ENCODE measurements around the gene TCF20.
A peak's percentile ranks its signal among the peaks of the same experiment; 100 is the strongest.

The TCF20 gene

DNA sequence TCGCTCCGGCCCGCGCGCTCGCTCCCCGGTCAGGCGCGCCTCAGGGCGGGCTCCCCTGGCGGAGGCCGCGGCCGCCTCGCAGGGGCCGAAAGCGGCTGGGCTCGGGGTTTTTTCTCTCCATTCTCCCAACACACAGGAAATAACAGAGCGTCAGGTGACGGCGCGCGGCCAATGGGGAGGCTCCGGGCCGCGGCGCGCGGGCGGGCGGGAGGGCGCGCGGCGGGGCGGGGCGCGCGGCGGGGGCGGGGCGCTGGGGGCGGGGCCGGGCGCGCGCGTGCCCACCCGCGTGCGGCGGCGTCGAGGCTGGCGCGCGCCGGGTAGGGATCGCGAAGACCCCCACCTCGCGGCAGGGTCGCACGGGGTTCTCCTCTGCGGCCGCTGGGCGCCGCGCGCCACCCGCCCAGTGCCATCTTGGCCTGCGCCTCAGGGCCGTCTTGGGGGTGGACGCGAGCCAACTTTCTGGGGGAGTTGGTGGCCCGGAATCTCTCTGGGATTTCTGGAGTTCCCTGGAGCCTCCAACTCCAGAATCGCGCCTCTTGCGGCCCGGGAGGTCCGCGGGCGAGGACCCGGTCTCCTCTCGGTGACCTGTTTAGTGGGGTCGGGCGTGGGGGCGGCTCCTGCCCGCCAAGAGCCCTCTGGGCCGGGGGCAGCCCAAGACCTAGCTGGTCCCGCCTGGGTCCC, at the start of gene TCF20:
Gene TCF20 (minus strand): TSS at position 144 of the 681 bp plus-strand sequence. CDS start 55,348 bp downstream, outside the sequence.
- DNase-seq (ENCODE audit: low read depth in 2 of 2) = peak; percentile 46 to 61

GRCh38 chr22:42319386-42319785, 48.9 kb upstream of the TCF20 start:
- DNase-seq (ENCODE audit: low read depth in 2 of 2) = no peak

- no peak for DNase-seq (ENCODE audit: low read depth in 2 of 2)
Observed at GRCh38 chr22:42318967-42319366, 48.5 kb upstream of the TCF20 start.

- DNase-seq (ENCODE audit: low read depth in 2 of 2) = no peak
Observed at GRCh38 chr22:42317691-42318547, 47.5 kb upstream of the TCF20 start.

- DNase-seq (ENCODE audit: low read depth in 2 of 2) = peak; percentile 26 to 33
Observed at GRCh38 chr22:42317008-42317407, 46.6 kb upstream of the TCF20 start.

- no peak for DNase-seq (ENCODE audit: low read depth in 2 of 2)
Observed at GRCh38 chr22:42315392-42315756, 44.9 kb upstream of the TCF20 start.

DNA sequence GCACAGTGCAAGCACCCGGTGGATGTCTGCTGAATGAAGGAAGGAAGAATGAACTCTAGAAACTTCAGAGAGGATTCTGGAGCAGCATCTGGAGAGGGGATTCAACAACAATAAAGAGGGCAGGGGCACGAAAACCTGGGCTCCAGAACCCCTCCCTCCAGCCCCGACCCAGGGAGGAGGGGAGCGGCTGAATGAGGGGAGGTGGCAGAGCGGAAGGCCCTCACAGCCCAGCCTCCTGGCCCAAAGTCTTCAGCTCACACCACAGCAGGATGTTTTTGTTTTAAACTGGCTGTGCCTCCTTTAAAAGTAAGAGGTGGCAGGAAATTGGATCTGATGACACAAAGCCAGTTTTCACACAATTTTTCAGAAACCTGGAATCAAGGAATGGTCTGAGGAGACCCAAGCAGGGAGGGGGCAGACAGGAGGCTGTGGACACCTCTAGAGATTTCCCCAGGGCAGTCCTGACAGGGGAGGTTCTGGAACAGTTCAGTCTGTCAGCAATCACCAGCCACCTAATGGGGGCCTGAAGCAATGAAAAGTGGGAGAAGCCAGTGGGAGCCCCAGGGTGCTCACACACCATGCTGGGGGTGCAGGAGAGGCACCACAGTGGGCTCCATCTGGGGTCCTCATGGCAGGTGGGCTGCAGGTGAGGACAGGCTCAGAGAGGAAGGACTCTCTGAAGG, 44.4 kb upstream of the TCF20 start:
- DNase-seq (ENCODE audit: low read depth in 2 of 2) = no peak

- DNase-seq (ENCODE audit: low read depth in 2 of 2) = no peak
Observed at GRCh38 chr22:42313804-42314581, 43.5 kb upstream of the TCF20 start.

DNA sequence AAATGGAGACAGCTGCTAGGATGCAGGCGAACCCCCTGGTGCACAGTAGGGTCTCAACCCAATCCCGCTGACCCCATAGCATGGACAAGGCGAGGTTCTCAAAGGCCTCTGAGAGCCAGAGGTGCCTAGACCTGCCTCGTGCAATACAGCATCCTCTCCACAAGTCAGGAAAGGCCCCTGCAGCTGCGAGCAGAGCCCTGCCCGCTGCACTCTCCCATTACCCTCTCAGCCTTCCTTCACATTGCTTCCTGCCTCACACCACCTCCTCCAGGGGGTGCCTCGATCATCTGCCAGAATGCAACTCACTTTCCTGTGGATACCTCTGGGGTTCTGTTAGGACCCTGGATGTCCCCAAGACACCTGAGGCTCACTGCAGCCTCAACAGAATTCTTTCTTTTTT, 42.8 kb upstream of the TCF20 start:
- DNase-seq (ENCODE audit: low read depth in 2 of 2) = no peak

GRCh38 chr22:42310291-42311015, 40.0 kb upstream of the TCF20 start:
- no peak for DNase-seq (ENCODE audit: low read depth in 2 of 2)

GRCh38 chr22:42309865-42310264, 39.4 kb upstream of the TCF20 start:
- DNase-seq (ENCODE audit: low read depth in 2 of 2) = no peak

GRCh38 chr22:42308892-42309468, 38.5 kb upstream of the TCF20 start:
- no peak for DNase-seq (ENCODE audit: low read depth in 2 of 2)

DNA sequence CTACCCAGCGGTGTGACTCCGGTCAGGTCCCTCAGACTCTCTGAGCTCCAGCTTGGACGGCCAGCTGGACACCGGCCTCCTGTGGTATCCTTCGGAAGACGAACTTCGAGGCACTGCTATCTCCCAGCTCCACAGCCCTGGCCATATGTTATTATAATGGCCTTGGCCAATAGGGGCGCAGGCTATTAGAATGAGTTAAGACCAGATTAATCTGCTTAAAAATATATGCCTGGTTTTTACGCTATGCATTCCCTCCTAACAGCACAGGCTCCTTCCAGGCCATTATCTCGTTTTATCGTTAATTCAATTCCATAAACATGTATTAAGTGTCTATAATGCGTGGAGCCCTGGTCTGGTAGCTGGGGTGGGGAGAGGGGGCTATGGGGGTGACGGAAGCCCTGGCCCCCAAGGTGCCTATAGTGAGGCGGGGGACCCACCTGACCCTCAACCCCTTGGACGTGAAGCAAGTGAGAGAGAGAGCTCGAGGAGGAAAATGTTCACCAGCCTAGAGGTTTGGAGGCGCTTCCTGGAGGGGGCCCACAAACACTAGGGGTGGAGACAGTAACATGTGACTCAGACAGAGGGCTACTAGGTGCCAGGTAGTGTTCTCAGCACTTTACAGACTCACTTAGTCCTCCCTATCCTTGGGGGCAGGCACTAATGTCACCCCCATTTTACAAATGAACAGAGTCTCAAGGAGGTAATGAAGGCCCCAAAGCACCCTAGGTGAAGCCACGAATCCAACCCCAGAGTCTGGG, 37.5 kb upstream of the TCF20 start:
- DNase-seq (ENCODE audit: low read depth in 2 of 2) = no peak

- no peak for DNase-seq (ENCODE audit: low read depth in 2 of 2)
Observed at GRCh38 chr22:42306010-42306409, 35.6 kb upstream of the TCF20 start.

- no peak for DNase-seq (ENCODE audit: low read depth in 2 of 2)
Observed at GRCh38 chr22:42304324-42304790, 33.9 kb upstream of the TCF20 start.

GRCh38 chr22:42303396-42304323, 33.2 kb upstream of the TCF20 start:
- DNase-seq (ENCODE audit: low read depth in 2 of 2) = no peak

DNA sequence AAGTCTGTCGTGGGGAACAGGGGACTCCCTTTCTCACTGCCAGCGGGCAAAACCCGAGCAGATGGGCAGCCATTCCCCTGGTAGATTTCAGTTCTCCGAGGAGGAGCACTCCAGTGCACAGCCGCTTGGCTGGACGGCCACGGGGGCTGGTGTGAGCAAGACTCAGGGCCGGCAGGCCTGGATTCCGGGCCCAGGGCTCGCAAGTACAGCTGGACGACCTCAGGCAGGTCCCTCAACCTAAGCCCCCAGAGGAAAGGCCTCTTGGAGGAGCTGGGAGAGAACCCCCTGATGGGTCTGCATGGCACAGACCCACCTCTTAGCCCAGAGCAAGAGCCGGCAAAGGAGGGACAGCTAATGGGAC, 31.3 kb upstream of the TCF20 start:
- no peak for DNase-seq (ENCODE audit: low read depth in 2 of 2)

GRCh38 chr22:42301077-42301741, 30.8 kb upstream of the TCF20 start:
- DNase-seq (ENCODE audit: low read depth in 2 of 2) = no peak
